Body of pancreas (tissue), 4 donors: Measurements from ENCODE around the gene DGKI. TPM values are rescaled to one million over a fixed set of nuclear protein-coding genes. Genes with fewer than 3 reads are reported as not detected.

Source experiments
- ATAC-seq: fragments of 150-250 bp; one replicate; pipeline ENCODE4 v1.9.1; 2016
- DNase-seq, 4 donors: peaks; one replicate each; pipeline ENCODE4 v3.0.0-alpha.2; 2019
- H3K27ac ChIP-seq, 4 donors: fragments of 200-600 bp; sonication (generic); 1 replicate in 3 of 4; 2 replicates in 1 of 4; pipeline versions ENCODE4 v1.5.1 to v1.6.1; 2016 to 2019; ENCODE audit warnings: mild to moderate bottlenecking in 1 of 4, mixed read lengths in 1 of 4, moderate library complexity in 1 of 4
- H3K27me3 ChIP-seq, 2 donors: fragments of 200-600 bp; sonication (generic); one replicate each; pipeline ENCODE4 v1.6.0; 2016; ENCODE audit warnings: mild to moderate bottlenecking in 1 of 2
- H3K36me3 ChIP-seq, 2 donors: fragments of 200-600 bp; sonication (generic); replicated peaks in 1 of 2; 2 replicates each; pipeline ENCODE4 v1.5.1; 2016; ENCODE audit warnings: low read depth in 2 of 2; ENCODE audit not compliant: insufficient read depth in 1 of 2
- H3K4me1 ChIP-seq: fragments of 200-600 bp; sonication (generic); one replicate; pipeline ENCODE4 v1.6.0; 2016
- H3K4me3 ChIP-seq, 2 donors: fragments of 200-600 bp; sonication (generic); 1 replicate in 1 of 2; 2 replicates in 1 of 2; pipeline ENCODE4 v1.5.1; 2016 to 2019
- H3K9me3 ChIP-seq, 3 donors: fragments of 200-600 bp; sonication (generic); 1 replicate in 2 of 3; 2 replicates in 1 of 3; pipeline ENCODE4 v1.5.1; 2016
- CTCF ChIP-seq, 7 experiments: fragments of 450-650 bp in 4 of 7; fragments of 200-600 bp in 3 of 7; sonication (generic) in 3 of 7; IDR thresholded peaks; one replicate each; pipeline ENCODE4 v1.5.1; 2016 to 2019; ENCODE audit warnings: antibody characterized with exemption in 7 of 7
- POLR2A ChIP-seq, 3 donors: fragments of 450-650 bp; IDR thresholded peaks; one replicate each; pipeline ENCODE4 v1.6.1; 2016; ENCODE audit warnings: antibody characterized with exemption in 3 of 3, mild to moderate bottlenecking in 2 of 3
- WGBS, 2 donors: methylation state at CpG; one replicate each; pipeline ENCODE4 v1.1.5; 2017; 5-methylcytosine and 5-hydroxymethylcytosine counted together
- intact Hi-C: fragments of 100-400 bp; cut with DNase I; formaldehyde crosslinking; loops from one replicate; pipeline ENCODE4 v1.15.1; 2023
- total RNA-seq, 2 donors: library from RNA; depleted of rRNA; stranded (reverse); fragments of >200 nt; gene quantifications; one replicate each; pipeline ENCODE4 v1.1.0, GENCODE V29; 2016

Gene DGKI
- total RNA-seq, 2 donors from 2014 or later = 2.6 TPM; not detected in 1

DNA sequence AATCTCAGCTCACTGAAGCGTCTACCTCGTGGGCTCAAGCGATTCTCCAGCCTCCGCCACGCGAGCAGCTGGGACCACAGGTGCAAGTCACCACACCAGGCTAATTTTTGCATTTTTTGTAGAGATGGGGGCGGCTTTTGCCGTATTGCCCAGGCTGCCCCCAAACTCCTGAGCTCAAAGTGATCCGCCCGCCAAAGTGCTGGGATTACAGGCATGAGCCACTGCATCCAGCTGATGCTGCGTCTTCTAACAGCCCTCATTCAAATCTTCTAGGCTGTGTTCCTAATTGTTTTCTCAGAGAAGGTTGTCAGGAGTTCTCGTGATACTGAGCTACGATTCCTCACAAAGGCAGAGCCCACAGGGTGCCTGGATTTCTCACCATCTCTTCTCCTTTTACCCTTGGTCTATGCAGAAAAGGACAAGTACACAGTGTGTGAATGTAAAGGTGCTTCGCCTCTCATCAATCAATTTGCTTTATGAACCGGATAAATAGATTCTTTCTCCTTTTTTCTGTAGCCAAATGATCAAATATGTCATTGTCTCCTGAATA is 255.9 kb downstream of the DGKI start:
- ATAC-seq = no peak
- Histone ChIP-seq H3K27ac (no peak overlapping the region), H3K27me3 (no peaks in the 10 kb centered on the region), H3K9me3 (no peaks in the 10 kb centered on the region), H3K36me3 (no peaks in the 10 kb centered on the region), H3K4me1 (no peaks in the 10 kb centered on the region), H3K4me3 (no peak overlapping the region)
- DNase-seq = no peak
- intact Hi-C loops = no loop called here
- WGBS, 2 donors = 72 to 73% methylated on average over 14 to 15 of the region's 15 CpGs
- TF ChIP-seq POLR2A (IDR thresholded peaks at IDR 0.05) (no peak), CTCF (IDR thresholded peaks at IDR 0.05) (no peak)

- Histone ChIP-seq H3K4me1 (no peaks in the 10 kb centered on the region), H3K4me3 (no peak overlapping the region), H3K9me3 (no peaks in the 10 kb centered on the region), H3K27me3 (no peaks in the 10 kb centered on the region), H3K36me3 (no peaks in the 10 kb centered on the region), H3K27ac (no peak overlapping the region)
- intact Hi-C loops = no loop called here
- DNase-seq (no peak), ATAC-seq (no peak)
- 59 to 62% methylated on average over 7 of the region's 7 CpGs for WGBS, 2 donors
- TF ChIP-seq POLR2A (IDR thresholded peaks at IDR 0.05) (no peak), CTCF (IDR thresholded peaks at IDR 0.05) (no peak)
These were observed 256.6 kb downstream of the DGKI start for GRCh38 chr7:137590071-137590755.

DNA sequence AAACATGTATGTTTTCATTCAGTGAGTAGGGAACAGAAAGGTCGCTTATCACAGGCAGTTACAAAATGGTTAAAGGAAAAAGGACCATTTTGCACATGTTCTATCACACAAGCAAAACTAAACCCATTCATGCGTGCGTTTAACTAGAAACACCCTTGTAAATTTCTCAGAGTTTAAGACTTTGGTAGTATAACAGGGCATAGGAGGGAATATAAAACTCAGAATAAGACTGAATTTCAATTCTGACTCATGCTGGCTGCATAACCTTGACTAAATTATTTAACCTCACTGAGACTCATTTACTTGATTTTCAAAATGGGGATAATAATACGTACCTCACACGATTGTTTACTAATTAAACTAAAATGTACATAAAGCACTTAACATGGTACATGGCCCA is 259.4 kb downstream of the DGKI start:
- intact Hi-C loops = no loop called here
- WGBS, 2 donors = 74 to 77% methylated on average over 5 of the region's 5 CpGs
- no peak for ATAC-seq
- H3K27me3 ChIP-seq = no peaks in the 10 kb centered on the region
- H3K9me3 ChIP-seq = no peaks in the 10 kb centered on the region
- H3K4me3 ChIP-seq = no peak overlapping the region
- TF ChIP-seq POLR2A (IDR thresholded peaks at IDR 0.05) = no peak
- TF ChIP-seq CTCF (IDR thresholded peaks at IDR 0.05) = no peak
- DNase-seq = no peak
- no peaks in the 10 kb centered on the region for H3K36me3 ChIP-seq
- H3K4me1 ChIP-seq = no peaks in the 10 kb centered on the region
- no peak overlapping the region for H3K27ac ChIP-seq

GRCh38 chr7:137585591-137585990 is 261.2 kb downstream of the DGKI start:
- H3K27me3 ChIP-seq = no peaks in the 10 kb centered on the region
- no peak for ATAC-seq
- no peak overlapping the region for H3K27ac ChIP-seq
- no peak for DNase-seq
- no peak for TF ChIP-seq POLR2A (IDR thresholded peaks at IDR 0.05)
- no peak for TF ChIP-seq CTCF (IDR thresholded peaks at IDR 0.05)
- no peaks in the 10 kb centered on the region for H3K9me3 ChIP-seq
- H3K4me3 ChIP-seq = no peak overlapping the region
- no peaks in the 10 kb centered on the region for H3K36me3 ChIP-seq
- 30 to 32% methylated on average over 3 of the region's 3 CpGs for WGBS, 2 donors
- intact Hi-C loops = no loop called here
- no peaks in the 10 kb centered on the region for H3K4me1 ChIP-seq

GRCh38 chr7:137583172-137583571 is 263.6 kb downstream of the DGKI start:
- Histone ChIP-seq H3K9me3 (no peaks in the 10 kb centered on the region), H3K27ac (no peak overlapping the region), H3K4me1 (no peaks in the 10 kb centered on the region), H3K27me3 (no peaks in the 10 kb centered on the region), H3K4me3 (no peak overlapping the region), H3K36me3 (no peaks in the 10 kb centered on the region)
- DNase-seq (no peak), ATAC-seq (no peak)
- intact Hi-C loops = no loop called here
- WGBS, 2 donors = 63 to 87% methylated on average over 1 of the region's 1 CpG
- TF ChIP-seq CTCF (IDR thresholded peaks at IDR 0.05) (no peak), POLR2A (IDR thresholded peaks at IDR 0.05) (no peak)
